ENCODE data around the gene ITPA. TPM values are rescaled to one million over a fixed set of nuclear protein-coding genes. Genes with fewer than 3 reads are reported as not detected.
A peak's percentile ranks its signal among the peaks of the same experiment; 100 is the strongest.

The ITPA gene
- total and polyA plus RNA-seq, 2 donors (not counting 3 experiments of a cell fraction or from before 2014, with no cell fraction given): 43.2 to 65.0 TPM

DNA sequence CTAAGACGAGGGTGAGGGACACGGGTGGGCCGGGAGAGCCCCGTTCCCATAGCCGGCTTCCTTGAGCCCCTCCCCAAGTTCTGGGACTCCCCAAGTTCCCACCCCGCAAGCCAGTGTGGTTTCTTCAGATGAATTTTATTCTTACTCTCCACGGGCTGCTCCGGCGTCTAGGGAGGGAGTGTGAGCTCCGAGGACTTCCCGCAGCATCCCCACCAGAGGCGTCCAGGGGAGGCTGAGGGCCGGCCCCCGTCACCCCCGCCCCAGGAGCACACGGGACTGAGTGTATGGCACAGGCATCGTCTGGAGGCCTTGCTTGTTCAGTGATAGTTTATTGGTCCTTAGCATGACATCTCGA lies 39.7 kb downstream of the ITPA start:
- intact Hi-C loops (cut with micrococcal nuclease) (no loop called here), dilution Hi-C loops (cut with MboI; ENCODE audit: extremely low pct_ligation_motif_present, low sequenced_read_pairs) (no loop called here)
- H3K9ac ChIP-seq (replicated peaks; ENCODE audit: extremely low read depth, insufficient read depth, low read length): no peak overlapping the region
- POLR2A ChIA-PET: no interaction called here
- H3K36me3 ChIP-seq (ENCODE audit: control insufficient read depth in 2 of 2, extremely low read depth in 1 of 2, insufficient read depth in 2 of 2, low read length in 2 of 2): peaks cover 2 to 4% of the 10 kb centered on the region in 2 experiments
- H3K4me1 ChIP-seq (ENCODE audit: control insufficient read depth, extremely low read depth, insufficient read depth, low read length): peaks cover 7% of the 10 kb centered on the region
- H3K4me2 ChIP-seq (ENCODE audit: insufficient read depth, low read length): peak overlapping the region; percentile 82
- H3K27ac ChIP-seq (ENCODE audit: insufficient read depth, low read depth, low read length): no peak overlapping the region
- FAIRE-seq (no peak), DNase-seq (ENCODE audit: low read depth, low spot score) (no peak)
- H2AFZ ChIP-seq (ENCODE audit: low read depth, low read length): peak overlapping the region; percentile 50
- H3K9me3 ChIP-seq (replicated peaks; ENCODE audit: control insufficient read depth, insufficient read depth, low read length): no peaks in the 10 kb centered on the region
- H3K9me1 ChIP-seq (replicated peaks; ENCODE audit: control insufficient read depth, extremely low read depth, insufficient read depth, low read length): no peaks in the 10 kb centered on the region
- BruUV-seq (replicated peaks): no TSS peak
- CTCF ChIA-PET: interaction anchor here (1.1 to 5.2 kb wide), 9 partner anchors 9 to 195 kb away, joined by 3 to 26 read pairs (median 6); partner anchors contain the start of gene SLC4A11
- H3K27me3 ChIP-seq (ENCODE audit: control insufficient read depth in 2 of 2, insufficient read depth in 2 of 2, low read length in 2 of 2): peaks cover 0 to 11% of the 10 kb centered on the region in 2 experiments
- H4K20me1 ChIP-seq (replicated peaks; ENCODE audit: control insufficient read depth, extremely low read depth, insufficient read depth, low read length): no peaks in the 10 kb centered on the region
- H3K79me2 ChIP-seq (ENCODE audit: control insufficient read depth, insufficient read depth, low read length): no peaks in the 10 kb centered on the region
- TF ChIP-seq FOS (IDR thresholded peaks at IDR 0.05; ENCODE audit: borderline replicate concordance, insufficient read depth, low read length) (no peak), POLR2AphosphoS5 (IDR thresholded peaks at IDR 0.05; ENCODE audit: insufficient read depth, low read depth, low read length) (no peak), JUN (IDR thresholded peaks at IDR 0.05; ENCODE audit: borderline replicate concordance, insufficient read depth, insufficient read length, low read depth) (no peak), GATA2 (IDR thresholded peaks at IDR 0.05; ENCODE audit: insufficient read depth, insufficient read length, low read depth, low read length) (no peak), POLR2A (IDR thresholded peaks at IDR 0.05; ENCODE audit: low read depth, low read length) (no peak), MYC (IDR thresholded peaks at IDR 0.05; ENCODE audit: low read depth, low read length) (no peak), EZH2 (IDR thresholded peaks at IDR 0.05; ENCODE audit: borderline replicate concordance, low read depth, low read length, severe bottlenecking) (no peak)
- TF ChIP-seq, protein P1, sequence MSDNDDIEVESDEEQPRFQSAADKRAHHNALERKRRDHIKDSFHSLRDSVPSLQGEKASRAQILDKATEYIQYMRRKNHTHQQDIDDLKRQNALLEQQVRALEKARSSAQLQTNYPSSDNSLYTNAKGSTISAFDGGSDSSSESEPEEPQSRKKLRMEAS (IDR thresholded peaks at IDR 0.05; ENCODE audit: insufficient read depth, insufficient read length): no peak
- TF ChIP-seq, protein P2, sequence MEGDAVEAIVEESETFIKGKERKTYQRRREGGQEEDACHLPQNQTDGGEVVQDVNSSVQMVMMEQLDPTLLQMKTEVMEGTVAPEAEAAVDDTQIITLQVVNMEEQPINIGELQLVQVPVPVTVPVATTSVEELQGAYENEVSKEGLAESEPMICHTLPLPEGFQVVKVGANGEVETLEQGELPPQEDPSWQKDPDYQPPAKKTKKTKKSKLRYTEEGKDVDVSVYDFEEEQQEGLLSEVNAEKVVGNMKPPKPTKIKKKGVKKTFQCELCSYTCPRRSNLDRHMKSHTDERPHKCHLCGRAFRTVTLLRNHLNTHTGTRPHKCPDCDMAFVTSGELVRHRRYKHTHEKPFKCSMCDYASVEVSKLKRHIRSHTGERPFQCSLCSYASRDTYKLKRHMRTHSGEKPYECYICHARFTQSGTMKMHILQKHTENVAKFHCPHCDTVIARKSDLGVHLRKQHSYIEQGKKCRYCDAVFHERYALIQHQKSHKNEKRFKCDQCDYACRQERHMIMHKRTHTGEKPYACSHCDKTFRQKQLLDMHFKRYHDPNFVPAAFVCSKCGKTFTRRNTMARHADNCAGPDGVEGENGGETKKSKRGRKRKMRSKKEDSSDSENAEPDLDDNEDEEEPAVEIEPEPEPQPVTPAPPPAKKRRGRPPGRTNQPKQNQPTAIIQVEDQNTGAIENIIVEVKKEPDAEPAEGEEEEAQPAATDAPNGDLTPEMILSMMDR (IDR thresholded peaks at IDR 0.05; ENCODE audit: extremely low read depth in 1 of 2, insufficient read depth in 1 of 2, low read depth in 1 of 2, low read length in 2 of 2): no peak
- H3K4me3 ChIP-seq (replicated peaks in 1 of 3; ENCODE audit: insufficient read depth in 1 of 3, low read depth in 1 of 3, low read length in 3 of 3): peak overlapping the region in 2 of 3 experiments; percentile 37 to 43
